Stomach (tissue), 9 donors: ENCODE data around the gene CYP46A1. TPM values are rescaled to one million over a fixed set of nuclear protein-coding genes. Genes with fewer than 3 reads are reported as not detected.

Experiments
- DNase-seq, 2 donors: peaks; one replicate each; pipeline versions ENCODE4 v3.0.0 to v3.0.0-alpha.2; 2013 to 2019
- H3K27ac ChIP-seq, 5 donors: fragments of 200-600 bp in 4 of 5; sonication (generic) in 4 of 5; one replicate each; pipeline ENCODE4 v1.5.1; 2013 to 2019; ENCODE audit warnings: mild to moderate bottlenecking in 1 of 5, moderate library complexity in 1 of 5
- H3K27me3 ChIP-seq, 3 donors: fragments of 200-600 bp; sonication (generic); one replicate each; pipeline ENCODE4 v1.5.1; 2017 to 2019; ENCODE audit warnings: mixed run types in 1 of 3
- H3K36me3 ChIP-seq, 4 donors: fragments of 200-600 bp; sonication (generic); 1 replicate in 3 of 4; 2 replicates in 1 of 4; pipeline ENCODE4 v1.5.1; 2016 to 2019
- H3K4me1 ChIP-seq, 4 donors: fragments of 200-600 bp; sonication (generic); one replicate each; pipeline ENCODE4 v1.5.1; 2016 to 2019
- H3K4me3 ChIP-seq, 4 donors: fragments of 200-600 bp; sonication (generic) in 3 of 4; one replicate each; pipeline ENCODE4 v1.5.1; 2016 to 2019; ENCODE audit warnings: mild to moderate bottlenecking in 1 of 4
- H3K9me3 ChIP-seq, 4 donors: fragments of 200-600 bp; sonication (generic); one replicate each; pipeline ENCODE4 v1.5.1; 2016 to 2019
- EP300 ChIP-seq: sonication (generic); formaldehyde crosslinking; IDR thresholded peaks from one replicate; pipeline ENCODE4 v1.6.1; 2017; ENCODE audit warnings: antibody characterized with exemption
- POLR2A ChIP-seq, 4 donors: fragments of 450-650 bp; IDR thresholded peaks; one replicate each; pipeline ENCODE4 v1.6.1; 2016; ENCODE audit warnings: antibody characterized with exemption in 4 of 4, control low read depth in 2 of 4, mild to moderate bottlenecking in 1 of 4, moderate library complexity in 1 of 4
- POLR2AphosphoS5 ChIP-seq, 3 donors: sonication (generic); formaldehyde crosslinking; IDR thresholded peaks; one replicate each; pipeline ENCODE4 v1.6.1; 2016; ENCODE audit warnings: antibody characterized with exemption in 3 of 3
- WGBS, 5 donors: extraction: QIAGEN DNeasy Blood & Tissue Kit in 3 of 5; methylation state at CpG; one replicate each; pipeline versions ENCODE4 v1.1.5 to v1.1.7; 2013 to 2018; 5-methylcytosine and 5-hydroxymethylcytosine counted together
- intact Hi-C: fragments of 100-400 bp; cut with DNase I; formaldehyde crosslinking; loops from one replicate; pipeline ENCODE4 v1.15.1; 2023; ENCODE audit warnings: low total_unique reads
- polyA plus RNA-seq, 3 donors: library from polyadenylated mRNA; stranded (reverse); fragments of 200-250 nt; gene quantifications; one replicate each; pipeline ENCODE4 v1.2.3, GENCODE V29; 2013
- total RNA-seq, 5 donors: library from RNA; depleted of rRNA; stranded (reverse); fragments of >200 nt; gene quantifications; one replicate each; pipeline versions ENCODE4 v1.1.0 to v1.2.3, GENCODE V29; 2014 to 2016
- TF ChIP-seq, protein P1 (sequence below), 7 experiments: fragments of 450-650 bp in 4 of 7; fragments of 200-600 bp in 3 of 7; sonication (generic) in 3 of 7; IDR thresholded peaks; one replicate each; pipeline ENCODE4 v1.5.1; 2016 to 2019; ENCODE audit warnings: antibody characterized with exemption in 7 of 7, control low read depth in 2 of 7, mild to moderate bottlenecking in 1 of 7
- donor health status: healthy with polysubstance abuse.
- donor health status: Bipolar disorder and iron deficiency.
- donor health status: healthy.

CYP46A1 gene
- total and polyA plus RNA-seq, 8 donors = 0.15 to 2.9 (median 0.92) TPM; not detected in 2

DNA sequence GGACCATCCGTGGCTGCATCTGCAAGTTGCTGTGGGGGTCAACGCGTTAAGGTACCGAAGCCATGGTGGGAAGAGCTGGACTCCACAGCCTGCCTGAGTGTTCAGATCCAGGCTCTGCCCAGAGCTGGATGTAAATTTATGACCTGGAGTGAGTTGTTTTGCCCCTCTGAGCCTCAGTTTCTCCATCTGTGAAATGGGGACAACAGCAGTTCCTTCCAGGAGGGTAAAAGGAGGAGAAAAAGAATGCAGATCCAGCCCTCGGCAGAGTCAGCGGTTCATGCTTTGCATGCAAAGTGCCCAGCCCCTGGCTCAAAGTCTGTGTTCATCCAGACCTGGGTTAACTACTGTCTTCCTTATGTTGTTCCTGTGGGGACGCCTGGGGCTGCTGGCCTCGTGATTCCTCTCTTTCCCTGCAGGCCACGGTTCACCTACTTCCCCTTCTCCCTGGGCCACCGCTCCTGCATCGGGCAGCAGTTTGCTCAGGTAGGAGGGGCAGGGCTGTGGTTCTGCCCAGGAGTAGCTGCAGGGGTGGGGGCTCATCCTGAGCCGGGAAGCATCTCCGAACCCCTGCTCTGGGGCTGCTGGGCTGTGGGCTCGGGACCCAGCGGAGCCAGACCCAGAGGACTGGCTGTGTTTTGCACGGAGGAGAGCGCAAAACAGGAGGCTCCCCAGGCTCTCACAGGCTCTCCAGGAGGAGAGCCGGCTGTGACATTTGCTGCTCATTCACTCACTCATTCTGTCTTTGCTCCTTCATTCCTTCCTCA lies 41.9 kb downstream of the CYP46A1 start:
- intact Hi-C loops = loop anchor here (5.0 kb wide), 1 partner anchor 161 kb away; no protein-coding TSS in a partner anchor
- no peak overlapping the region for H3K27ac ChIP-seq
- peaks cover 0 to 30% (median 16%) of the 10 kb centered on the region in 3 donors for H3K27me3 ChIP-seq
- TF ChIP-seq POLR2AphosphoS5 (IDR thresholded peaks at IDR 0.05) (no peak), EP300 (no peak), POLR2A (IDR thresholded peaks at IDR 0.05) (no peak)
- no peak overlapping the region for H3K4me3 ChIP-seq
- no peaks in the 10 kb centered on the region for H3K9me3 ChIP-seq
- DNase-seq = no peak
- 54 to 71% (median 63%) methylated on average over 9 to 18 of the region's 18 CpGs for WGBS, 5 donors
- no peaks in the 10 kb centered on the region for H3K36me3 ChIP-seq
- peaks cover 9 to 16% (median 15%) of the 10 kb centered on the region in 4 donors for H3K4me1 ChIP-seq

DNA sequence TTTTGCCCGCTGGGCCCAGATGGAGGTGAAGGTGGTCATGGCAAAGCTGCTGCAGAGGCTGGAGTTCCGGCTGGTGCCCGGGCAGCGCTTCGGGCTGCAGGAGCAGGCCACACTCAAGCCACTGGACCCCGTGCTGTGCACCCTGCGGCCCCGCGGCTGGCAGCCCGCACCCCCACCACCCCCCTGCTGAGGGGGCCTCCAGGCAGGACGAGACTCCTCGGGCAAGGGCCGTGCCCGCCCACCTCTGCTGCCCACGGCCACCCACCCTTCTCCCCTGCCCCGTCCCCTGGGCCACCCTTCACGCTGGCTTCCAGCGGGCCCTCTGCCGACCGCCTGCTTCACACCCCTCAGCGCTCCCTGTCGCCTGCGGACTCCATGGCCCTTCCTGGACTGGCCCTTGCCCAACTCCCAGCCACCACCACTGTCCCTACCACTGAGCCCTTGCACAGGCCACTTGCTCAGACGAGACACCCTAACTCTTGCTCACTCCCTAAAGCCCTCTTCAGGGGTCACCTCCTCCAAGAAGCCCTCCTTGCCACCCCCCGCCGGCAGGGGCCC lies 42.5 kb downstream of the CYP46A1 start:
- intact Hi-C loops = loop anchor here (5.0 kb wide), 1 partner anchor 161 kb away; no protein-coding TSS in a partner anchor

DNA sequence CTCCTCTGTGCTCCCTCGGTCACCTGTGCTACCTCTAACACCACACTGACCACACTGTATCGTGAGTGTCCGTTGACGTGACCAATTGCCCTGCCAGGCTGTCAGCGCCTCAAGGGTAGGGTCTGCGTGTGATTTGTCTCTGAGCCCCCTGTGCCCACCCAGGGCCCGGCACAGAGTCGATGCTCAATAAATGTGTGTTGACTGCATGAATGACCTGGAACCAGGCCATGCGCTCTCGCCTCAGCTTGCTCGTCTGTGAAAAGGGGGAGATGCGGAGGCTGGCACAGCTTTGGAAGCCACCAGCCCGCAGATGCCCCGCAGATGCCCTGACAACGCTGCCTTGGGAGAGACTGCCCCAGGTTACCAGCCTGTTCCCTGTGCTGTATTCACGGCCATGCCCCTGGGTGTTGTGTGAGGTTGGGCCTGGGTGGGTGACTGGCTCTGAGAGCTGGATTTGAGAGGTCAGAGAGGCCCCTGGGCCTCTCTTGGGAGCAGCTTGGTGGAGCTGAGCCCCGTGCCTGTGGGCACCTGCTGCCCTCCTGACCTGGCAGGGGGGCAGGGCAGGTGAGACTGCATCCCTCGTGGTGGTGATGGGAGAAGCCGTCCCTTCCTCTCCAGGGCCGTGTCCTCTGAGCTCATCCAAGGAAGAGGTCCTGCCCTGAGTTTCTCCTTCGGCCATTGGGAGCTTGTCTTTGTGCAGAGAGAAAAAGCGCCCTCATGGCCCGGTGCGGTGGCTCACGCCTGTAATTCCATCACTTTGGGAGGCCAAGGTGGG lies 43.2 kb downstream of the CYP46A1 start:
- Histone ChIP-seq H3K9me3 (no peaks in the 10 kb centered on the region), H3K4me3 (no peak overlapping the region), H3K4me1 (peaks cover 16 to 28% (median 25%) of the 10 kb centered on the region in 4 donors), H3K27ac (no peak overlapping the region), H3K36me3 (no peaks in the 10 kb centered on the region), H3K27me3 (peaks cover 0 to 33% (median 16%) of the 10 kb centered on the region in 3 donors)
- intact Hi-C loops = loop anchor here (5.0 kb wide), 1 partner anchor 160 kb away; no protein-coding TSS in a partner anchor
- DNase-seq = peak; percentile 4 to 18
- 88 to 91% (median 89%) methylated on average over 24 to 25 of the region's 25 CpGs for WGBS, 5 donors
- TF ChIP-seq POLR2A (IDR thresholded peaks at IDR 0.05) = no peak
- TF ChIP-seq, protein P1, sequence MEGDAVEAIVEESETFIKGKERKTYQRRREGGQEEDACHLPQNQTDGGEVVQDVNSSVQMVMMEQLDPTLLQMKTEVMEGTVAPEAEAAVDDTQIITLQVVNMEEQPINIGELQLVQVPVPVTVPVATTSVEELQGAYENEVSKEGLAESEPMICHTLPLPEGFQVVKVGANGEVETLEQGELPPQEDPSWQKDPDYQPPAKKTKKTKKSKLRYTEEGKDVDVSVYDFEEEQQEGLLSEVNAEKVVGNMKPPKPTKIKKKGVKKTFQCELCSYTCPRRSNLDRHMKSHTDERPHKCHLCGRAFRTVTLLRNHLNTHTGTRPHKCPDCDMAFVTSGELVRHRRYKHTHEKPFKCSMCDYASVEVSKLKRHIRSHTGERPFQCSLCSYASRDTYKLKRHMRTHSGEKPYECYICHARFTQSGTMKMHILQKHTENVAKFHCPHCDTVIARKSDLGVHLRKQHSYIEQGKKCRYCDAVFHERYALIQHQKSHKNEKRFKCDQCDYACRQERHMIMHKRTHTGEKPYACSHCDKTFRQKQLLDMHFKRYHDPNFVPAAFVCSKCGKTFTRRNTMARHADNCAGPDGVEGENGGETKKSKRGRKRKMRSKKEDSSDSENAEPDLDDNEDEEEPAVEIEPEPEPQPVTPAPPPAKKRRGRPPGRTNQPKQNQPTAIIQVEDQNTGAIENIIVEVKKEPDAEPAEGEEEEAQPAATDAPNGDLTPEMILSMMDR (IDR thresholded peaks at IDR 0.05) = no peak
- TF ChIP-seq POLR2AphosphoS5 (IDR thresholded peaks at IDR 0.05) = no peak
- TF ChIP-seq EP300 = no peak

More for the DNA sequence above, 42.5 kb downstream of the CYP46A1 start:
- Histone ChIP-seq H3K9me3 (no peaks in the 10 kb centered on the region), H3K4me1 (peaks cover 11 to 22% (median 19%) of the 10 kb centered on the region in 4 donors), H3K27me3 (peaks cover 0 to 33% (median 16%) of the 10 kb centered on the region in 3 donors), H3K27ac (no peak overlapping the region), H3K4me3 (no peak overlapping the region), H3K36me3 (no peaks in the 10 kb centered on the region)
- WGBS, 5 donors = 82 to 88% (median 82%) methylated on average over 19 to 26 of the region's 26 CpGs
- peak; percentile 2 to 14 for DNase-seq
- TF ChIP-seq, protein P1 (IDR thresholded peaks at IDR 0.05) = no peak
- no peak for TF ChIP-seq EP300
- TF ChIP-seq POLR2AphosphoS5 (IDR thresholded peaks at IDR 0.05) = no peak
- no peak for TF ChIP-seq POLR2A (IDR thresholded peaks at IDR 0.05)

DNA sequence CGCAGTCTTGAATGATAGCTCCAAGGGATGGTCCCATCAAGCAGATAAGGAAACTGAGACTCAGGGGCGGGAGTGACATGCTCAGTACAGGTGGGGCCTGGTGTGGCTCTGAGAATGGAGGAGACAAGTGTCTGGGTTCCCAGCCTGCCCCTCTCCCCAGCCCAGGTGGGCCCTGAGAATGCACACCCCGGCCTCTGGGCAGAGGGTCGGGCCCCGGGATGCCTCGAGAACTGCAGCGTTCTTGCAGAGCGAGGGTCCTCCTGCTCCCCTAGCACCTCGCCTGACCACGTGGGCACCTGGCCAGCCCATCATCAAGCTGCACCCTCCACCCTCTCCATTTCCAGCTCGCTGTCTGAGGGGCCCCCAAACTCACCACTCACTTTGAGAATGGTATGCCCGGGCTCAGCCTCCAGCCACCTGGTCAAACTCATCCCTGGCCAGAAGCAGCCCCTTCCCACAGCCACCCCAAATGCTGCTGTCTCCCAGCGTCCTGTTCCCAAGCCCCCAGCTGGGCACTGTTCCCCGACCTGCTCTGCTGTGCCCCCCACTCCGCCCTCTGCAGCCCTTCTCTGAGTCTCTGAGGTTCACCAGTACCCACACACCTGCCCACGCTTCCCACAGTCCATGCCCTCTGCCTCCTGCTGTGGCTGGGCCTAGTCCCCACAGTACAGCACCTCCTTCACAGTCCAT lies 44.3 kb downstream of the CYP46A1 start:
- Histone ChIP-seq H3K27ac (no peak overlapping the region), H3K9me3 (no peaks in the 10 kb centered on the region), H3K4me1 (peaks cover 16 to 35% (median 28%) of the 10 kb centered on the region in 4 donors), H3K27me3 (peaks cover 0 to 33% (median 16%) of the 10 kb centered on the region in 3 donors), H3K4me3 (no peak overlapping the region), H3K36me3 (no peaks in the 10 kb centered on the region)
- intact Hi-C loops = loop anchor here (5.0 kb wide), 1 partner anchor 159 kb away; no protein-coding TSS in a partner anchor
- no peak for TF ChIP-seq EP300
- TF ChIP-seq POLR2A (IDR thresholded peaks at IDR 0.05) = no peak
- TF ChIP-seq POLR2AphosphoS5 (IDR thresholded peaks at IDR 0.05) = no peak
- WGBS, 5 donors = 85 to 93% (median 87%) methylated on average over 11 to 16 of the region's 16 CpGs
- peak; percentile 3 to 17 for DNase-seq
